SH-SY5Y (cell line): ENCODE measurements around the gene CCDC137.

Experiments
- GATA2 ChIP-seq: IDR thresholded peaks from 2 replicates; pipeline ENCODE4 v1.6.1; 2011; ENCODE audit warnings: mild to moderate bottlenecking, low read depth, low read length
- GATA3 ChIP-seq: IDR thresholded peaks from 2 replicates; pipeline ENCODE4 v1.6.1; 2011; ENCODE audit warnings: low read depth, mild to moderate bottlenecking, low read length, moderate library complexity

Gene CCDC137

GRCh38 chr17:81646869-81647600 lies 19.5 kb upstream of the CCDC137 start:
- TF ChIP-seq GATA2: no peak
- TF ChIP-seq GATA3: no peak

DNA sequence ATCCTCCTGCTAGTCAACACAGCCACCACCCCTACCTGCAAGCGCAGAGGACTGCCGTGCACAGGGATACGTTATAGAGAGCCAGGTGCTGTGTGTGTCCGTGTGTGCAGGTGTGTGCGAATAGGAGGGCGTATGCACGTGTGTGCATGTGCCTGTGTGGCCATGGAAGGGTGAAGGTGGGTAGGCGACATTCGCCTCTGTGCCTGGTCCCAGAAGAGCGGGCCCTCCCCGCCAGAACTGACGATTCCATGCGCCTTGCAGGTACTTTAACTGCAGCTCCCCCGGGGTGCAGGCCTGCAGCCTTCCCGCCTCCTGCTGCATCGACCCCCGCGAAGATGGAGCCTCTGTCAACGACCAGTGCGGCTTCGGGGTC lies 18.9 kb upstream of the CCDC137 start:
- TF ChIP-seq GATA3 (no peak), GATA2 (no peak)

GRCh38 chr17:81648013-81648706 lies 18.4 kb upstream of the CCDC137 start:
- no peak for TF ChIP-seq GATA3
- TF ChIP-seq GATA2: no peak

DNA sequence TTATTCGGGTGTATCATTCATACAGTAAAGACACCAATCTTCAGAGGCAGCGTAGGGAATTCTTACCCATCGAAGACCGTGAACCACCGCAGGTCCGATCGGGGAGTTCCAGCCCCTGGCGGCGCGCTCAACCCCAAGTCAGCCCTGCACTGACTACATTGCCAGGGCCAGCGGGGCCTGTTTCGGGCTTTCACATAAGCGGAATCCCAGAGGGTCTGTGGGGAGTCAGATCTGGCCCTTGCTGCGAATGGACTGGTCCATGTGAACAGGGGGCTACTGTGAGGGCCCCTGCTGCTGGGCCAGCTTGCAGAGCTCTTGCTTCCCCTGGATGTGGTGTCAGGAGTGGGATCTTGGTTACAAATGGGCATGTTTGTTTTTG lies 17.8 kb upstream of the CCDC137 start:
- TF ChIP-seq GATA3: no peak
- TF ChIP-seq GATA2: no peak

- TF ChIP-seq GATA3: no peak
- no peak for TF ChIP-seq GATA2
Measured at GRCh38 chr17:81650951-81651350, 15.6 kb upstream of the CCDC137 start.

DNA sequence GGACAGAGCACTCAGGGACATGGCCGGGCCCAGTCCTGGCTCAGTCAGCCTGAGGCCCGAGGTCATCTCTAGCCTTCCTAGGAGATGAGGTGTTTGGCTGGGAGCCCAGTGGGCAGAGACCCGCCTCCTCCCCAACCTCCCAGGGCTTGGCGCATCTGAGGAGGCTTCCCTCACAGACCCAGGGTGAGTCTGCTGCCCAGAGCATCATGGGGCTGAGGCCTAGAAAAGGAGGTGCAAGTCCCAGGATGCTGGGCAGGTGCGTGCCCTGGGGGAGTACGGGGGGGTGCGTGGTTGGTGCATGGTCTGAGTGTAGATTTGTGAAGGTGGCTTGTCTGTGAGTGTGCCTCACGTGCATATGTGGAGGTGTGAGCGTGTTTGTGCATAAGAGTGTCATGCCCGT lies 14.8 kb upstream of the CCDC137 start:
- TF ChIP-seq GATA3: no peak
- TF ChIP-seq GATA2: no peak

DNA sequence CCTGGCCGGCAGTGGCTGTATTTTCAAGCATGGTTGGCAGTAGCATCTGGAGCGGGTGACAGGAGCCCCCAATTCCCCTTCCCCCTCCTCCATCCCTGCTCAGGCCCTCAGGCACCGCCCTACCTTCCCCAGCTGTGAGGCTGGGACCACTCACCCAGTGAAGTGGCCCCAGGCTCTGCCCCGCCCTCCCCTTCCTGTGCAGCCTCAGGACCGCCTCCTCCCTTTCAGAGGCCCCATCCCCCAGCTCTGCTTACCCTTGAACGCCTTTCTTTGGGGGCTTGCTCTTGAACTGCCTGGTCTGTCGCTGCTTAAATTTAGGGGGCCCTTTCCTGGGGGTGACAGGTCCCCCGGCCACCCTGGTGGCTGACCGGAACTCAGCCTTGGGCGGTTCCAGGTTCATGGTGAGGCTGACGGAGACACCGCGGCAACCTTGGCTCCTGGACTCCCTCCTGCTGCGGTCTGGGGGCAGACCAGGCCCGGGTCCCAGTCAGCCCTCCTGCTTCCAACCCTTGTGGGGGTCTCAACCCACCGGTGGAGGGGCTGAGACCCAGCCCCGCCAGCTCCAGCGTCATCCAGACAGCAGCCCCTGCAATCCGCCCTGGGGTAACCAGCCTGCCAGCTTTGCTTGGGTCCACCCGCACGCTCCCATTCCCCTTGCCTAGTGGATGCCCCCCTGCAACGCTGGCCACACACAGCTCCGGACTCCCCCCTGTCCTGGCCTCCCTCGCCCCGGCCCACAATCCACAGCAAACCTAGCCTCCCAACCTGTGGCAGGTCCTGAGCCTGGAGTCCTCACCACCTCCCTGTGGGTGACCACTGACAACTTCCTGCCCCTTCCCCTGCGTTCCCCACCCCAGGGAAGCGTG lies 13.4 kb upstream of the CCDC137 start:
- TF ChIP-seq GATA2: no peak
- TF ChIP-seq GATA3: no peak

GRCh38 chr17:81655378-81656117 lies 11.0 kb upstream of the CCDC137 start:
- TF ChIP-seq GATA3 (no peak), GATA2 (no peak)

- TF ChIP-seq GATA2 (no peak), GATA3 (no peak)
Measured at GRCh38 chr17:81656118-81656743, 10.3 kb upstream of the CCDC137 start, which contains the start of gene PDE6G. Gene PDE6G, minus strand, starts transcription at chr17:81656542. Its CDS starts 3,237 bp downstream, at chr17:81653305.

- TF ChIP-seq GATA3: no peak
- TF ChIP-seq GATA2: no peak
Measured at GRCh38 chr17:81656835-81657234, 9.7 kb upstream of the CCDC137 start.

GRCh38 chr17:81659038-81659437 lies 7.5 kb upstream of the CCDC137 start:
- TF ChIP-seq GATA3 (no peak), GATA2 (no peak)

DNA sequence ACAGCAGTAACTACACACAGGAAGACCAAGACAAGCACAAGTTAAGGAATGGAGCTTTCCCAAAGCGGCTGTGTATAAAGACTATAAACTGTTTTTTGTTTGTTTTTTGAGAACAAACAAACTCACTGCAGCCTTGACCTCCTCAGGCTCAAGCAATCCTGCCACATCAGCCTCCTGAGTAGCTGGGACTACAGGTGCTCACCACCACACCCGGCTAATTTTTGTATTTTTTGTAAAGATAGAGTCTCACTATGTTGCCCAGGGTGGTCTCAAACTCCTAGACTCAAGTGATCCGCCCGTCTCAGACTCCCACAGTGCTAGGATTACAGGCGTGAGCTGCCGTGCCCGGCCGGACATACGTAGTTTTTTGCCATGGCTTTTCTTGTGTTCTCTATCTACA lies 6.1 kb upstream of the CCDC137 start:
- no peak for TF ChIP-seq GATA2
- no peak for TF ChIP-seq GATA3

DNA sequence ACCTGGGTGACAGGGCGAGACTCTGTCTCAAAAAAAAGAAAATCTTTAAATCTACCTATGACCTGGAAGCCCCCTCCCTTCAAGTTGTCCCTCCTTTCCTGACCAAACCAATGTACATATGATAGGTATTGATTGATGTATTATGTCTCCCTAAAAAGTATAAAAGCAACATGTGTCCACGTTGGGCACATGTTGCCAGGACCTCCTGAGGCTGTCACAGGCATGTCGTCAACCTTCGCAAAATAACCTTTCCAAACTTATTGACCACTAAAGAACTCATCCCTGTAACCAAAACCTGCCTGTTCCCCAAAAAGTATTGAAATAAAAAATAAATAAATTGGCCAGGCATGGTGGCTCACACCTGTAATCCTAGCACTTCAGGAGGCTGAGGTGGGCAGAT lies 4.5 kb upstream of the CCDC137 start:
- TF ChIP-seq GATA2 (no peak), GATA3 (no peak)

- TF ChIP-seq GATA3 (no peak), GATA2 (no peak)
Measured at GRCh38 chr17:81664051-81664470, 2.5 kb upstream of the CCDC137 start.
